GM21367 (cell line): ENCODE data around the gene KLHL35.
"Not testable (repeated sequence)": the region's sequence is repeated elsewhere in the genome, so short reads cannot be mapped to it uniquely, and the experiment has no call there.

ENCODE experiments used
- ATAC-seq: cut with Tn5 transposase; IDR thresholded peaks from one replicate; pipeline ENCODE4 v1.9.1; 2021; ENCODE audit not compliant: unreplicated experiment

KLHL35 gene

DNA sequence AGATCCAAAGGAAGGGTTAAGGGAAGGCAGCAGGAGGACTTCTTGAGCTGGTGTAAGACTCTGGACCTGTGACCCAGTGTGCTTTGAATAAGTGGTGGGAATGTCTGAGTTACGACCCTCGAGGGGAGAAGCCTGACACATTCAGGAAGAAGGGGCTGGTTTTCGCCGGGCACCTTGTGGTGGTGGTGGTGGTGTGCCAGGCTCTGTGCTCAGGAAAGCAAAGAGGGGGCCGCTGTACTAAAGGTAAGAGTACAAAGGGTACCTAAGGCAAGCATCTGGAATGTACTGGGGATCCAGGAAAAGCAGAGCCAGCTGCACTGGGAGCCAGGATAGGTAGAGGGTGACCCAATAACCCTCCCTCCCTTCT is 6.3 kb downstream of the KLHL35 start:
- no peak for ATAC-seq

DNA sequence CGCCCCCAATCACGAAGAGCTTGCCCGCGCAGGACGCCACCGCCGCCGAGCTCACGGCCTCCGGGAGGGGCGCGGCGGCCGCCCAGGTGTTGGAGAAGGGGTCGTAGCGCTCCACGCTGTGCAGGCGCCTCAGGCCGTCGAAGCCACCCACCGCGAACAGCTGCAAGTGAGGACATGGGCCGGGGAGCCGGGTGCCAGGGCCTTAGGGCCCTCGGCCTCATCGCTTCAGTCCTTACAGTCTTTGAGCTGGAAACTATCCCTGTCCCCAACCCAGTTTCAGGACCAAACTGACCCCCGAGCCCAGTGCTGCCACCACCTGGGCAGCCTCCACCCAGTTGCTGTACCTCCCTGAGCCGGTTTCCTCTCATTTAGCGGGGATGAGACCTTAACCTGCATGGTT is 7.6 kb downstream of the KLHL35 start:
- ATAC-seq, result no peak

DNA sequence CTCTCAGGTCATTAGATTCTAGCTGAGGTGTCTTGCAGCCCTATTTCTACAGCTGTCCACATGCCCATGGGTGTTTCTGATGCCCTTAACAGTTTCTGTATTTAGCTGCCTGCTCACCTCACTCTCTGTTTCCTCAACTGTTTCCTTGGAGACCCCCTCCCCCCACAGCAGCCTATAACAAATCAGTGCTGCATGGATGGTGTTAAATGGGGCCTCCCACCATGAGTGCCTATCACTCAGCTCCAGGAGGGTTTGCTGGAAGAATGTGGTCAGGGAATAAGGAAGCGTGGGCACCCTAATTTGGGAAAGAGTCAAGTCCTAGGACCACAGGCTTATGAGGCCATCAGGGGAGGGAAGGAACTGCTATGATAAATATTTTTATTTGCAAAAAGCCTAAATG is 8.6 kb downstream of the KLHL35 start:
- no peak for ATAC-seq

DNA sequence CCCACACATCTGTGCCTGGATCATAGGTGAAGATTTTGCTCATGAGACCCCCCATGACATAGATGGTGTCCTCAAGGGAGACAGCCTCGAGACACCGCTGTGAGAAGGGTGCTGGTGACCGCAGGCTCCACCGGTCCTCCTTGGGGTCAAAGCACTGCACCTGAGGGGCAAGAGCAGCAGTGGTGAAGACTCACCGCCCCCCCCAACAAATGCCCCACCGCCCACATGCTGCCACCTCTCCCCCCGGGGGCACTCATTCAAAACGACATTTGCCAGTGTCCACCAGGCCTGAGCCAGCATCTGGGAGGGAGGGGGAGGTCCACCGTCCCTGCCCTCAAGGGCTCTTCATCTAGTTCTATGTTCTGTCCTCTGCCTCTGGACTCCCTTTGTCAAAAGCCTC is 9.3 kb downstream of the KLHL35 start:
- ATAC-seq, result no peak

DNA sequence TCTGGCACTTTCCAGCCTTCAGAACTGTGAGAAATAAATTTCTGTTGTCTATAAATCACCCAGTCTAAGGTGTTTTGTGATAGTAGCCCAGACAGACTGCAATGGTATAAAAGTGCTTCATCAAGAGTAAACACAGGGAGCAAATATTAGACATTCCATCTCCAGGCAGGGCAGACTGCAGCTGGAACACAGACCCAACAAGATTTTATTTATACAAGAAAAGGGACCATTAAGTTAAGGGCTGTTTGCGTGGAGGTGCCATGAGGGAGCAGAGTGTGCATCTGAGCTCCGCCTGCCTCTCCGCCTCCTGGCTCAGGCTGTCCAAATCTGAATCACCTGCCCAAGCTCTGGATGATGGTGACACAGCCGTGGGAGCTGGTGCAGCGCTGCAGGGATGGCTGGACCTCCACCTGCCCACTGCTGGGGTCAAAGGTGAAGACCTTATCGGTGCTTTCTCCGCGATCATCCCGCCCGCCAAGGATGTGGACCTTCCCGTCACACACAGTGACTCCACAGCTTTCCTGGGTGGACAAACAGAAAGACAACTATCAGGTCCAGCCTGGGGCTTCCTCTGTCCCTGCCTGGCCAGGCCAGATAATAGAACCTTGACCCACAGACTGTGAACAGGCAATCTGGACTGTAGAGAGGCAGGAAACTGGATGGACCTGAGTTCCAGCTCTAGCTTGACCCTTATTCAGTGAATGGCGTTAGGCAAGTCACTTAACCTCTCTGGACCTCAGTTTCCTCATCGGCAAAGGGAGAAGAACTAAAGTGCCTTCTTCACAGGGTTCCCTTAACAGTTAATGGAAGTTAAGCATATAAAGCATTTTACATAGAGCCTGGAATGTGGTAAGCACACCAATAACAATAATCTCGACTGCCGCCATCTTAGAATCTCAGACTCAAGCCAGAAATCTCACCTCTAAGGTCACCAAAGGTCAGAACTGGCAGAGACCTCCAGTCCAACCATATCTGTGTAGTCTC is 10.5 kb downstream of the KLHL35 start:
- ATAC-seq, result no peak

DNA sequence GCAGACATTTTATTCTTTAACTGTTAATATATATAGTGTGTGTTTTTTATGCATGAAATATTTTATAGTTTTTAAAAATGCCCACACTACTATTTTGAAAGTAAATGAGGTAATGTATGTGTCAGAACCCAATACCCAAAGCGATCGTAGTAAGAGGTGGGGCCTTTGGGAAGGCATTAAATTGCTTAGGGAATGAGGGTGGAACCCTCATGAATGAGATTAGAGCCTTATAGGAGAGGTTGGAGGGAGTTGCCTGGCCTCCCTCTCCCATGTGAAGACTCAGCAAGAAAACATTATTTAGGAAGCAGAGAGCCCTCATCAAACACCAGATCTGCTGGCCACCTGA is 11.1 kb downstream of the KLHL35 start:
- no peak for ATAC-seq

GRCh38 chr11:75421035-75421602 is 11.9 kb downstream of the KLHL35 start:
- no peak for ATAC-seq

GRCh38 chr11:75420224-75421034 is 12.6 kb downstream of the KLHL35 start:
- ATAC-seq, result no peak

GRCh38 chr11:75413864-75414263 is 19.1 kb downstream of the KLHL35 start:
- ATAC-seq, result no peak

DNA sequence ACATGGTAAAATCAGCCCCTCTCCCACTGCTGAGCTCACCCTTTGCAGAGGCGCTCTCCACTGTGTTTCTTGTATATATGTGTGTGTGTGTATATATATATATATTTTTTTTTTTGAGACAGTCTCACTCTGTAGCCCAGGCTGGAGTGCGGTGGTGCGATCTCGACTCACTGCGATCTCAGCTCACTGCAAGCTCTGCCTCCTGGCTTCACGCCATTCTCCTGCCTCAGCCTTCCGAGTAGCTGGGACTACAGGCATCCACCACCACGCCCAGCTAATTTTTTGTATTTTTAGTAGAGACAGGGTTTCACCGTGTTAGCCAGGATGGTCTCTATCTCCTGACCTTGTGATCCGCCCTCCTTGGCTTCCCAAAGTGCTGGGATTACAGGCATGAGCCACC is 19.9 kb downstream of the KLHL35 start:
- ATAC-seq, result not testable (repeated sequence)

DNA sequence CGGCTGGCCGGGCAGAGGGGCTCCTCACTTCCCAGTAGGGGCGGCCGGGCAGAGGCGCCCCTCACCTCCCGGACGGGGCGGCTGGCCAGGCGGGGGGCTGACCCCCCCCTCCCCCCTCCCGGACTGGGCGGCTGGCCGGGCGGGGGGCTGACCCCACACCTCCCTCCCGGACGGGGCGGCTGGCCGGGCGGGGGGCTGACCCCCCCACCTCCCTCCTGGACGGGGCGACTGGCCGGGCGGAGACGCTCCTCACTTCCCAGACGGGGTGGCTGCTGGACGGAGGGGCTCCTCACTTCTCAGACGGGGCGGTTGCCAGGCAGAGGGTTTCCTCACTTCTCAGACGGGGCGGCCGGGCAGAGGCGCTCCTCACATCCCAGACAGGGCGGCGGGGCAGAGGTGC is 23.0 kb downstream of the KLHL35 start:
- not testable (repeated sequence) for ATAC-seq

- ATAC-seq, result no peak
These were observed 24.1 kb downstream of the KLHL35 start for GRCh38 chr11:75408957-75409219.

- no peak for ATAC-seq
These were observed 26.6 kb downstream of the KLHL35 start for GRCh38 chr11:75406338-75406777.

DNA sequence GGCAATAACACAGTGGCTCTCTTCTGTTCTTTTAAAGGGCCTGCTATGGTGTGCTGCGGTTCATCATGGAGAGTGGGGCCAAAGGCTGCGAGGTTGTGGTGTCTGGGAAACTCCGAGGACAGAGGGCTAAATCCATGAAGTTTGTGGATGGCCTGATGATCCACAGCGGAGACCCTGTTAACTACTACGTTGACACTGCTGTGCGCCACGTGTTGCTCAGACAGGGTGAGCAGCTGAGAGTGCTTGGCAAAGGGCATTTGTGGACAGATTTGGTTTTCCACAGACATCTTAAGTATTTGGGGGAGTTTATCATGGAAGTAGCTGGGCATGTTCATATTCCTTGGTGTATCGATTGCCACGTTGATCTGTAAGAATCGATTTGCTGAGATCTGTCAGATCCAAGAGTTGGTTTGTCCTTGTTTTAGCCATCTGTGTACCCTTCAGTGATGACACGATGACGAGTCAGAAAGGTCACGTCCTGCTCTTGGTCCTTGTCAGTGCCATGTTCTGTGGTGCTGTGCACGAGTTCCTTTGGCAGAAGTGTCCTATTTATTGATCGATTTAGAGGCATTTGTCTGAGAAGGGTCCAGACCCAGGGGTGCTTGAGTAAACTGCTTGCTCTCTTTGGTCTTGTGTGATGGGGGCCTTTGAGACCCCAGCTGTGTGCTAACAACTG is 28.9 kb downstream of the KLHL35 start:
- ATAC-seq, result no peak

- ATAC-seq, result no peak
These were observed 30.0 kb downstream of the KLHL35 start for GRCh38 chr11:75403037-75403436.

DNA sequence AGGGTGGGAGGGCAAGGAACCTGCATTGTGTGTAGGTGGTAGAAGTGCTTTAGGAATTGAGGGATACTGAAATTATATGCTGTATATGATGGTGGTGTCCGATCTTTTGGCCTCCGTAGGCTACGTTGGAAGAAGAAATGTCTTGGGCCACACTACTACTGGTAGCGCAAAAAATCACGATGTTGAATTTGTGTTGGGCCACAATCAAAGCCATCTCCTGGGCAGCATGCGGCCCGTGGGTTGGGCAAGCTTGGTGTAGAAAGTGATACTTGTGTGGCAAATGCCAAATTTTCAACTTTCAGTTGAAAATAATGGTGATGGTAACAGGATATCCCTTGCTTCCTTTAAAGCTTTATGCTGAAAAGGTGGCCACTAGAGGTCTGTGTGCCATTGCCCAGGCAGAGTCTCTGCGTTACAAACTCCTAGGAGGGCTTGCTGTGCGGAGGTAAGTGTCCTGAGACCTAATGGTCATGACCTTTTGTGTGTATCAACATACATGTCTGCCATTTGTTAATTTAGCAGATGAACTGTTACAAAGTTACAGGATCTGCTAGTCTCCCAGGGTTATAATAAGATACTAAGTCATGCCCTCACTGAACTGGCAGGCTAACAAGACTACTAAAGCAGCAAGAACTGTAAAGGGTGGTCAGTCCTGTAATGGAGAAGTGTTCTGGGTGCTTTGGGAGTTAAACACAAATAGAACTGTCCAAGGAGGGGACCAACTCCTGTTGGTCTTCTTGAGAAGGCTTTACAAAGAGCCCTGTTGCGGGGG is 30.8 kb downstream of the KLHL35 start:
- ATAC-seq, result no peak

- ATAC-seq, result no peak
These were observed 32.7 kb downstream of the KLHL35 start for GRCh38 chr11:75400146-75400865.

GRCh38 chr11:75399344-75400145 is 33.5 kb downstream of the KLHL35 start, which contains the start of gene RPS3:
RPS3 (plus strand) TSS chr11:75399518; CDS start chr11:75399548, 30 bp downstream.
- ATAC-seq, result peak; percentile 88

- ATAC-seq, result no peak
These were observed 34.1 kb downstream of the KLHL35 start for GRCh38 chr11:75398906-75399305.
